IMR-90 (cell line): ENCODE results near the gene SOX2. TPM values are rescaled to one million over a fixed set of nuclear protein-coding genes. Genes with fewer than 3 reads are reported as not detected.
"Not testable (repeated sequence)": the region's sequence is repeated elsewhere in the genome, so short reads cannot be mapped to it uniquely, and the experiment has no call there.

Source experiments
- ATAC-seq: fragments of 200-7000 bp; cut with Tn5 transposase; 2 replicates; pipeline ENCODE4 v1.9.1; 2020; ENCODE audit warnings: low read depth, mild to moderate bottlenecking, moderate library complexity
- BruUV-seq: library from RNA; stranded (reverse); fragments of 400-500 nt; replicated peaks from 2 replicates; lab custom pipeline; 2021; lab: Mats Ljungman, UMichigan
- CTCF ChIA-PET: fragments of 300-600 bp; formaldehyde crosslinking; extraction: SDS; loops from one replicate; lab custom pipeline; 2021; ENCODE audit warnings: antibody characterized with exemption; lab: Yijun Ruan, JAX
- POLR2A ChIA-PET: fragments of 300-600 bp; sonication (Branson Sonifier 250); formaldehyde crosslinking; loops from one replicate; lab custom pipeline; 2022; ENCODE audit warnings: antibody characterized with exemption; ENCODE audit not compliant: unreplicated experiment; lab: Charles Lee
- DNase-seq: peaks from one replicate; pipeline ENCODE4 v3.0.0; 2013
- H2AFZ ChIP-seq: replicated peaks from 2 replicates; pipeline ENCODE3; 2013; ENCODE audit warnings: low read length, mild to moderate bottlenecking; ENCODE audit not compliant: poor library complexity
- H2AK5ac ChIP-seq: 2 replicates; pipeline ENCODE4 v1.6.1; 2013; ENCODE audit warnings: low read depth, low read length, inconsistent platforms
- H2AK9ac ChIP-seq: replicated peaks from 2 replicates; pipeline ENCODE3; 2013; ENCODE audit warnings: mild to moderate bottlenecking, low read depth, low read length, moderate library complexity; ENCODE audit not compliant: poor library complexity
- H2BK120ac ChIP-seq: 2 replicates; pipeline ENCODE4 v1.6.1; 2013; ENCODE audit warnings: low read depth, low read length, inconsistent platforms
- H2BK15ac ChIP-seq: 3 replicates; pipeline ENCODE4 v1.6.1; 2013; ENCODE audit warnings: low read depth, low read length, inconsistent platforms
- H2BK20ac ChIP-seq: 2 replicates; pipeline ENCODE4 v1.6.1; 2013; ENCODE audit warnings: low read depth, mild to moderate bottlenecking, inconsistent platforms, low read length, moderate library complexity
- H2BK5ac ChIP-seq: 2 replicates; pipeline ENCODE4 v1.6.1; 2013; ENCODE audit warnings: mild to moderate bottlenecking, low read depth, low read length, inconsistent platforms; ENCODE audit not compliant: poor library complexity, severe bottlenecking
- H3K14ac ChIP-seq: replicated peaks from 2 replicates; pipeline ENCODE4 v1.6.1; 2013; ENCODE audit warnings: low read depth, low read length, inconsistent platforms
- H3K18ac ChIP-seq: 2 replicates; pipeline ENCODE4 v1.6.1; 2013; ENCODE audit warnings: low read depth, low read length, control low read depth
- H3K23ac ChIP-seq: 2 replicates; pipeline ENCODE4 v1.6.1; 2013; ENCODE audit warnings: low read depth, low read length, inconsistent platforms
- H3K27ac ChIP-seq: 2 replicates; pipeline ENCODE4 v1.5.1; 2013; ENCODE audit warnings: mild to moderate bottlenecking, control low read depth, low read length; ENCODE audit not compliant: insufficient read depth
- H3K27me3 ChIP-seq: 2 replicates; pipeline ENCODE4 v1.6.1; 2013; ENCODE audit warnings: low read length; ENCODE audit not compliant: control insufficient read depth, insufficient read depth
- H3K36me3 ChIP-seq: 2 replicates; pipeline ENCODE4 v1.6.1; 2013; ENCODE audit warnings: low read length, mixed read lengths; ENCODE audit not compliant: control insufficient read depth, insufficient read depth
- H3K4ac ChIP-seq: 2 replicates; pipeline ENCODE4 v1.6.1; 2013; ENCODE audit warnings: low read depth, low read length, inconsistent platforms
- H3K4me1 ChIP-seq: 2 replicates; pipeline ENCODE4 v1.6.1; 2013; ENCODE audit warnings: low read length, mixed read lengths; ENCODE audit not compliant: control insufficient read depth, insufficient read depth
- H3K4me2 ChIP-seq: 2 replicates; pipeline ENCODE4 v1.6.1; 2013; ENCODE audit warnings: low read depth, mild to moderate bottlenecking, control low read depth, low read length, moderate library complexity
- H3K4me3 ChIP-seq: 2 replicates; pipeline ENCODE4 v1.5.1; 2013; ENCODE audit warnings: low read depth, mild to moderate bottlenecking, control low read depth, low read length, moderate library complexity; ENCODE audit not compliant: insufficient read depth
- H3K56ac ChIP-seq: 2 replicates; pipeline ENCODE4 v1.6.1; 2013; ENCODE audit warnings: low read length, inconsistent platforms; ENCODE audit not compliant: insufficient read depth; ENCODE audit errors: extremely low read depth
- H3K79me1 ChIP-seq, 2 experiments: 2 replicates each; pipeline ENCODE4 v1.6.1; 2013; ENCODE audit warnings: low read length in 2 of 2, inconsistent platforms in 1 of 2, low read depth in 1 of 2
- H3K9ac ChIP-seq: 2 replicates; pipeline ENCODE4 v1.6.1; 2013; ENCODE audit warnings: low read depth, low read length, control low read depth
- H3K9me1 ChIP-seq: 2 replicates; pipeline ENCODE4 v1.6.1; 2013; ENCODE audit warnings: low read length, inconsistent platforms; ENCODE audit not compliant: insufficient read depth
- H3K9me3 ChIP-seq: 2 replicates; pipeline ENCODE4 v1.6.1; 2013; ENCODE audit warnings: low read length; ENCODE audit not compliant: control insufficient read depth, insufficient read depth
- H4K20me1 ChIP-seq: 2 replicates; pipeline ENCODE4 v1.6.1; 2013; ENCODE audit warnings: low read length, inconsistent platforms; ENCODE audit not compliant: insufficient read depth
- H4K5ac ChIP-seq: 2 replicates; pipeline ENCODE4 v1.6.1; 2013; ENCODE audit warnings: mild to moderate bottlenecking, low read depth, low read length, control low read depth
- H4K8ac ChIP-seq, 2 experiments: 2 replicates each; pipeline ENCODE4 v1.6.1; 2013; ENCODE audit warnings: low read depth in 2 of 2, low read length in 2 of 2, control low read depth in 1 of 2, inconsistent platforms in 1 of 2
- H4K91ac ChIP-seq: 2 replicates; pipeline ENCODE4 v1.6.1; 2013; ENCODE audit warnings: low read depth, low read length, inconsistent platforms; ENCODE audit not compliant: insufficient read depth
- CEBPB ChIP-seq: IDR thresholded peaks from 2 replicates; pipeline ENCODE4 v1.6.1; 2012; ENCODE audit warnings: low read depth, low read length, improper control_type of control experiment
- MXI1 ChIP-seq: IDR thresholded peaks from 2 replicates; pipeline ENCODE4 v1.6.1; 2012; ENCODE audit warnings: low read depth, mild to moderate bottlenecking, low read length, moderate library complexity, borderline replicate concordance
- POLR2A ChIP-seq: IDR thresholded peaks from 2 replicates; pipeline ENCODE4 v1.6.1; 2012; ENCODE audit warnings: mild to moderate bottlenecking, low read depth, low read length
- RAD21 ChIP-seq: IDR thresholded peaks from 2 replicates; pipeline ENCODE4 v1.6.1; 2012; ENCODE audit warnings: low read length, improper control_type of control experiment
- WGBS, 2 experiments: methylation state at CpG; one replicate each; pipeline versions ENCODE4 v1.1.5 to v1.1.7; 2013; ENCODE audit warnings: missing lambda C conversion rate in 2 of 2; ENCODE audit not compliant: insufficient read length in 1 of 2; ENCODE audit errors: extremely low coverage in 2 of 2; 5-methylcytosine and 5-hydroxymethylcytosine counted together
- dilution Hi-C: fragments of 300-500 bp; cut with HindIII; formaldehyde crosslinking; loops from one replicate; pipeline ENCODE4 v1.14.3; 2018; ENCODE audit warnings: low sequenced_read_pairs; ENCODE audit not compliant: unreplicated experiment
- in situ Hi-C: fragments of 300-500 bp; cut with MboI; formaldehyde crosslinking; loops from 3 replicates; pipeline ENCODE4 v1.14.3; 2019; ENCODE audit warnings: low sequenced_read_pairs, inconsistent platforms, mixed read lengths
- intact Hi-C: fragments of 100-400 bp; cut with micrococcal nuclease; formaldehyde crosslinking; loops from 2 replicates; pipeline ENCODE4 v1.10.0; 2022
- polyA plus RNA-seq, 3 experiments: library from polyadenylated mRNA; depleted of rRNA; stranded (reverse); fragments of >200 nt; gene quantifications; 2 replicates each; pipeline ENCODE4 v1.2.3, GENCODE V29; 2012; ENCODE audit warnings: low replicate concordance in 1 of 3
- total RNA-seq: library from RNA; depleted of rRNA; stranded (reverse); fragments of >200 nt; gene quantifications from 2 replicates; pipeline ENCODE4 v1.2.3, GENCODE V29; 2012

The SOX2 gene
- total and polyA plus RNA-seq, 2 of the 4 experiments (the other 2 are of a cell fraction), result not detected

DNA sequence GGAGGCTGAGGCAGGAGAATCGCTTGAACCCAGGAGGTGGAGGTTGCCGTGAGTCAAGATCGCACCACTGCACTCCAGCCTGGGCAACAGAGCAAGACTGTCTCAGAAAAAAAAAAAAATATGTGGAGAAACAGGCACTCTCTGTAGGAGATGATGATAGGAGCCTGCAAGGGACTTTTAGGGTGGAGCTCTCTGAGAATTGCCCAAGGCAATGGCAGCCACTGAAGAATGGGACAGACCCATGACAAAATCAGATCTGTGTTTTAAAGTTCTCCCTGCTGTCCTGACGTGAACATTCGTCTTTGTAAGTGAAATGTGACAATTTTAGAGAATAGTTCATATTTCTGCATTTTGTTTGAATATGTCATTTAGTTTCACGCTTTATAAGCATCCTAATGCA, 50.2 kb downstream of the SOX2 start:
- H2BK20ac ChIP-seq, result no peak overlapping the region
- H3K27me3 ChIP-seq, result no peaks in the 10 kb centered on the region
- in situ Hi-C loops (no loop called here), dilution Hi-C loops (no loop called here), intact Hi-C loops (no loop called here)
- no peak overlapping the region for H3K18ac ChIP-seq
- no peak overlapping the region for H2AK5ac ChIP-seq
- no peak overlapping the region for H4K8ac ChIP-seq
- no peak overlapping the region for H3K23ac ChIP-seq
- no peak overlapping the region for H3K27ac ChIP-seq
- no peak overlapping the region for H2AFZ ChIP-seq
- TF ChIP-seq RAD21 (no peak), MXI1 (no peak), POLR2A (no peak), CEBPB (no peak)
- DNase-seq, result no peak
- no peak overlapping the region for H3K14ac ChIP-seq
- no peaks in the 10 kb centered on the region for H3K4me1 ChIP-seq
- no peak overlapping the region for H3K4me3 ChIP-seq
- peaks cover 7% of the 10 kb centered on the region; the same call in 1 of the 2 replicates for H3K9me3 ChIP-seq
- no peak overlapping the region for H3K56ac ChIP-seq
- ChIA-PET POLR2A (no interaction called here), CTCF (no interaction called here)
- no peak overlapping the region for H4K5ac ChIP-seq
- no peaks in the 10 kb centered on the region for H3K9me1 ChIP-seq
- H2AK9ac ChIP-seq, result no peak overlapping the region
- no peak overlapping the region for H2BK120ac ChIP-seq
- no peak for ATAC-seq
- no peak overlapping the region for H2BK5ac ChIP-seq
- no peaks in the 10 kb centered on the region for H3K79me1 ChIP-seq
- no CpG with 5 or more reads among the region's 6 CpGs for WGBS, 2 experiments
- H2BK15ac ChIP-seq, result no peak overlapping the region
- H3K4me2 ChIP-seq, result no peak overlapping the region
- H3K4ac ChIP-seq, result no peak overlapping the region
- H3K9ac ChIP-seq, result no peak overlapping the region
- H4K20me1 ChIP-seq, result no peaks in the 10 kb centered on the region
- no peak overlapping the region for H4K91ac ChIP-seq
- no TSS peak for BruUV-seq
- H3K36me3 ChIP-seq, result no peaks in the 10 kb centered on the region

DNA sequence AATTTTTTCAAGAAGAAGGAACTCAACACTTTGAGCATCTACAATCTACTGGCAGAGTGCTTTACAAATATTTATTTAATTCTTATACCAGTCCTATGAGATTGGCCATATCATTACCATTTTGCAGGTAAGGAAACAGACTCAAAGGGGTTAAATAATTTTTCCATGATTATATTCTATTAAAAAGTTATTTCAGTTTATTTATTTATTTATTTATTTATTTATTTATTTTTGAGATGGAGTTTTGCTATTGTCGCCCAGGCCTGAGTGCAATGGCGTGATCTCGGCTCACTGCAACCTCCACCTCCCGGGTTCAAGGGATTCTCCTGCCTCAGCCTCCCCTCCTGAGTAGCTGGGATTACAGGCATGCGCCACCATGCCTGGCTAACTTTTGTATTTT, 52.3 kb downstream of the SOX2 start:
- H2AFZ ChIP-seq, H2AK9ac ChIP-seq, H3K79me1 ChIP-seq, H3K4ac ChIP-seq, H2BK5ac ChIP-seq, H3K9ac ChIP-seq, H2BK20ac ChIP-seq, BruUV-seq, POLR2A ChIA-PET, H3K27ac ChIP-seq, H3K23ac ChIP-seq, H3K27me3 ChIP-seq, H3K18ac ChIP-seq, H2BK120ac ChIP-seq, ATAC-seq, H3K4me2 ChIP-seq, H3K36me3 ChIP-seq, DNase-seq, H4K5ac ChIP-seq, H3K4me1 ChIP-seq, H2BK15ac ChIP-seq, H3K56ac ChIP-seq, H2AK5ac ChIP-seq, intact Hi-C loops, CTCF ChIA-PET, dilution Hi-C loops, H4K91ac ChIP-seq, H3K9me1 ChIP-seq, H4K20me1 ChIP-seq, in situ Hi-C loops, H4K8ac ChIP-seq, H3K4me3 ChIP-seq, H3K14ac ChIP-seq: not testable (repeated sequence)
- H3K9me3 ChIP-seq, result peaks cover 10% of the 10 kb centered on the region
- WGBS, 2 experiments, result no CpG with 5 or more reads among the region's 5 CpGs
